ENCODE measurements around the gene FAM210A. TPM values are rescaled to one million over a fixed set of nuclear protein-coding genes. Genes with fewer than 3 reads are reported as not detected.

The FAM210A gene
- total and polyA plus RNA-seq, 8 donors = 1.4 to 35.0 (median 3.9) TPM

GRCh38 chr18:13649397-13650390 is 76.7 kb downstream of the FAM210A start:
- DNase-seq = no peak
- peaks cover 3 to 20% (median 16%) of the 10 kb centered on the region in 4 donors for H3K36me3 ChIP-seq
- H3K4me1 ChIP-seq = no peaks in the 10 kb centered on the region
- H3K27ac ChIP-seq = no peak overlapping the region
- intact Hi-C loops (cut with DNase I; ENCODE audit: low total_unique reads) = no loop called here
- H3K9me3 ChIP-seq = no peaks in the 10 kb centered on the region
- WGBS, 5 donors = 77 to 83% (median 82%) methylated on average over 23 of the region's 23 CpGs
- TF ChIP-seq EP300 (IDR thresholded peaks at IDR 0.05) (no peak), POLR2AphosphoS5 (IDR thresholded peaks at IDR 0.05) (no peak)
- TF ChIP-seq, protein P1, sequence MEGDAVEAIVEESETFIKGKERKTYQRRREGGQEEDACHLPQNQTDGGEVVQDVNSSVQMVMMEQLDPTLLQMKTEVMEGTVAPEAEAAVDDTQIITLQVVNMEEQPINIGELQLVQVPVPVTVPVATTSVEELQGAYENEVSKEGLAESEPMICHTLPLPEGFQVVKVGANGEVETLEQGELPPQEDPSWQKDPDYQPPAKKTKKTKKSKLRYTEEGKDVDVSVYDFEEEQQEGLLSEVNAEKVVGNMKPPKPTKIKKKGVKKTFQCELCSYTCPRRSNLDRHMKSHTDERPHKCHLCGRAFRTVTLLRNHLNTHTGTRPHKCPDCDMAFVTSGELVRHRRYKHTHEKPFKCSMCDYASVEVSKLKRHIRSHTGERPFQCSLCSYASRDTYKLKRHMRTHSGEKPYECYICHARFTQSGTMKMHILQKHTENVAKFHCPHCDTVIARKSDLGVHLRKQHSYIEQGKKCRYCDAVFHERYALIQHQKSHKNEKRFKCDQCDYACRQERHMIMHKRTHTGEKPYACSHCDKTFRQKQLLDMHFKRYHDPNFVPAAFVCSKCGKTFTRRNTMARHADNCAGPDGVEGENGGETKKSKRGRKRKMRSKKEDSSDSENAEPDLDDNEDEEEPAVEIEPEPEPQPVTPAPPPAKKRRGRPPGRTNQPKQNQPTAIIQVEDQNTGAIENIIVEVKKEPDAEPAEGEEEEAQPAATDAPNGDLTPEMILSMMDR (IDR thresholded peaks at IDR 0.05) = no peak
- H3K4me3 ChIP-seq = no peak overlapping the region
- no peaks in the 10 kb centered on the region for H3K27me3 ChIP-seq

DNA sequence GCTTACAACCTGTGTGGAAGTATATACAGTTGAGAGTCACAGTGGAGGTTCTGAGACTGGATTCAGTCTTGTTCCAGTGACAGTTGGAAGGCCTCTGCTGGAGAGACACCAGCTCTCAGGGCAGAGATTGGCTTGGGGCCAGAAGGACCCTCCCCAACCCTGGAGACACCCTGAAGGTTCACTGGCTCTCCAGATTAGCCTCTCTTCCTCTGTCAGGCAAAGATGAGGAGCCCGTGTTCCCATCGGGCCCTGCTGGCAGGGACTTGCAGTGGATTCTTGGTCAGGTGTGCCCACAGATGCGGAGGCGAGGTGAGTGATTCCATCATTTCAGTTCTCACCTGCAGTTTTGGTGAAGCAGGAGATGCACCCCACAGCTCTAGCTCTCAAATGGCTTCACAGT is 78.6 kb downstream of the FAM210A start:
- Histone ChIP-seq H3K36me3 (peaks cover 3 to 20% (median 17%) of the 10 kb centered on the region in 4 donors), H3K27me3 (no peaks in the 10 kb centered on the region), H3K4me1 (no peaks in the 10 kb centered on the region), H3K9me3 (no peaks in the 10 kb centered on the region), H3K4me3 (no peak overlapping the region), H3K27ac (no peak overlapping the region)
- TF ChIP-seq EP300 (IDR thresholded peaks at IDR 0.05) (no peak), POLR2A (IDR thresholded peaks at IDR 0.05) (no peak), POLR2AphosphoS5 (IDR thresholded peaks at IDR 0.05) (no peak)
- TF ChIP-seq, protein P1 (IDR thresholded peaks at IDR 0.05) = no peak
- WGBS, 5 donors = 87 to 97% (median 92%) methylated on average over 4 of the region's 4 CpGs
- DNase-seq = no peak
- intact Hi-C loops (cut with DNase I; ENCODE audit: low total_unique reads) = no loop called here

GRCh38 chr18:13646633-13647032 is 79.7 kb downstream of the FAM210A start:
- TF ChIP-seq POLR2A (IDR thresholded peaks at IDR 0.05) = no peak
- no peak for TF ChIP-seq EP300 (IDR thresholded peaks at IDR 0.05)
- TF ChIP-seq, protein P1 (IDR thresholded peaks at IDR 0.05) = no peak
- TF ChIP-seq POLR2AphosphoS5 (IDR thresholded peaks at IDR 0.05) = no peak
- Histone ChIP-seq H3K27ac (no peak overlapping the region), H3K27me3 (peaks cover 0 to 10% (median 9%) of the 10 kb centered on the region in 3 donors), H3K4me1 (peaks cover 0 to 7% (median 5%) of the 10 kb centered on the region in 4 donors), H3K36me3 (peaks cover 3 to 20% (median 17%) of the 10 kb centered on the region in 4 donors), H3K4me3 (no peak overlapping the region), H3K9me3 (no peaks in the 10 kb centered on the region)
- no peak for DNase-seq
- WGBS, 5 donors = 68 to 80% (median 73%) methylated on average over 4 of the region's 4 CpGs
- intact Hi-C loops (cut with DNase I; ENCODE audit: low total_unique reads) = no loop called here

DNA sequence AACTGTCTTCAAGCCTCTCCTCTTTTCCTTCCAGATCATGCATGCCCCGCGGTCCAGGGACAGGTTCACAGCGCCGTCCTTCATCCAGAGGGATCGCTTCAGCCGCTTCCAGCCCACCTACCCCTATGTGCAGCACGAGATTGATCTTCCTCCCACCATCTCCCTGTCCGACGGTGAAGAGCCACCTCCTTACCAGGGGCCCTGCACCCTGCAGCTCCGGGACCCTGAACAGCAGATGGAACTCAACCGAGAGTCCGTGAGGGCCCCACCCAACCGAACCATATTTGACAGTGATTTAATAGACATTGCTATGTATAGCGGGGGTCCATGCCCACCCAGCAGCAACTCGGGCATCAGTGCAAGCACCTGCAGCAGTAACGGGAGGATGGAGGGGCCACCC is 81.3 kb downstream of the FAM210A start:
- Histone ChIP-seq H3K4me3 (no peak overlapping the region), H3K9me3 (no peaks in the 10 kb centered on the region), H3K27ac (no peak overlapping the region), H3K36me3 (peaks cover 3 to 20% (median 17%) of the 10 kb centered on the region in 4 donors), H3K4me1 (peaks cover 0 to 16% (median 10%) of the 10 kb centered on the region in 4 donors), H3K27me3 (peaks cover 0 to 22% (median 12%) of the 10 kb centered on the region in 3 donors)
- no peak for TF ChIP-seq POLR2AphosphoS5 (IDR thresholded peaks at IDR 0.05)
- TF ChIP-seq EP300 (IDR thresholded peaks at IDR 0.05) = no peak
- TF ChIP-seq, protein P1 (IDR thresholded peaks at IDR 0.05) = no peak
- no peak for TF ChIP-seq POLR2A (IDR thresholded peaks at IDR 0.05)
- DNase-seq = no peak
- 93 to 96% (median 95%) methylated on average over 13 to 16 of the region's 16 CpGs for WGBS, 5 donors
- intact Hi-C loops (cut with DNase I; ENCODE audit: low total_unique reads) = no loop called here

Data from stomach (tissue), 9 donors.